Measurements from ENCODE around the gene SLC26A8. TPM values are rescaled to one million over a fixed set of nuclear protein-coding genes. Genes with fewer than 3 reads are reported as not detected.

SLC26A8 gene
- total RNA-seq, 1 donor from 2014 or later, result not detected

DNA sequence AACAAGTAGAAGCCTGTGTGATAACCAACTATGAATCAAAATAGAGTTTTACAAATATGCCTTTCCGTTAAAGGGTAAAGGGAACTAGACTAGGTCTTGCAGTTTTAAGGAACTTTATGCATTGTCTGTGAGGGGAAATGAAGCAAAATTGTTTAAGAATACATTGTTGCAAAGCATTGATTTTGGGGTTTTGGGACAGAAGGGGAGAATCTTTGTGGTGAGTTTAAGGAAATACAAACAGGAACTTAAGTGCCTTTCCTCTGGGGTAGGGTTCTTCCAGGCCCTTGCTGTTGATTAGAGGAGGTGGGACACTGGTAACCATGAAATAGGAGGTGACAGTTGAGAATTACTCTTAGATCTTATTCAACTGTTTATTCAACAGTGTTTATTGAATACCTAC, 7.8 kb upstream of the SLC26A8 start:
- Histone ChIP-seq H3K27me3 (ENCODE audit: insufficient read depth, low read length) (no peaks in the 10 kb centered on the region), H3K9ac (ENCODE audit: low read length) (no peak overlapping the region), H3K36me3 (ENCODE audit: insufficient read depth, low read length) (no peaks in the 10 kb centered on the region), H3K9me3 (ENCODE audit: insufficient read depth, low read depth, low read length) (no peaks in the 10 kb centered on the region), H3K79me2 (ENCODE audit: insufficient read depth, low read length) (peaks cover 95% of the 10 kb centered on the region), H2AFZ (ENCODE audit: low read depth, low read length) (no peak overlapping the region), H3K4me1 (ENCODE audit: insufficient read depth, low read length) (peaks cover 2% of the 10 kb centered on the region), H3K27ac (ENCODE audit: low read depth, low read length) (no peak overlapping the region), H3K4me3 (ENCODE audit: insufficient read depth, low read depth, low read length) (no peak overlapping the region), H4K20me1 (ENCODE audit: insufficient read depth, low read length) (peaks cover 77% of the 10 kb centered on the region), H3K4me2 (ENCODE audit: low read length) (no peak overlapping the region)
- no peak for FAIRE-seq
- TF ChIP-seq EZH2 (IDR thresholded peaks at IDR 0.05; ENCODE audit: insufficient read depth, low read length), result no peak
- TF ChIP-seq, protein P1, sequence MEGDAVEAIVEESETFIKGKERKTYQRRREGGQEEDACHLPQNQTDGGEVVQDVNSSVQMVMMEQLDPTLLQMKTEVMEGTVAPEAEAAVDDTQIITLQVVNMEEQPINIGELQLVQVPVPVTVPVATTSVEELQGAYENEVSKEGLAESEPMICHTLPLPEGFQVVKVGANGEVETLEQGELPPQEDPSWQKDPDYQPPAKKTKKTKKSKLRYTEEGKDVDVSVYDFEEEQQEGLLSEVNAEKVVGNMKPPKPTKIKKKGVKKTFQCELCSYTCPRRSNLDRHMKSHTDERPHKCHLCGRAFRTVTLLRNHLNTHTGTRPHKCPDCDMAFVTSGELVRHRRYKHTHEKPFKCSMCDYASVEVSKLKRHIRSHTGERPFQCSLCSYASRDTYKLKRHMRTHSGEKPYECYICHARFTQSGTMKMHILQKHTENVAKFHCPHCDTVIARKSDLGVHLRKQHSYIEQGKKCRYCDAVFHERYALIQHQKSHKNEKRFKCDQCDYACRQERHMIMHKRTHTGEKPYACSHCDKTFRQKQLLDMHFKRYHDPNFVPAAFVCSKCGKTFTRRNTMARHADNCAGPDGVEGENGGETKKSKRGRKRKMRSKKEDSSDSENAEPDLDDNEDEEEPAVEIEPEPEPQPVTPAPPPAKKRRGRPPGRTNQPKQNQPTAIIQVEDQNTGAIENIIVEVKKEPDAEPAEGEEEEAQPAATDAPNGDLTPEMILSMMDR (IDR thresholded peaks at IDR 0.05; ENCODE audit: insufficient read depth, low read depth, low read length), result no peak
- peaks cover 2% of the 10 kb centered on the region for H3K36me3 Mint-ChIP-seq (ENCODE audit: low read depth, unreplicated experiment)
- DNase-seq (ENCODE audit: low read depth), result no peak
- no peak overlapping the region for H3K27ac Mint-ChIP-seq (ENCODE audit: unreplicated experiment)
- H3K4me3 Mint-ChIP-seq (ENCODE audit: unreplicated experiment), result peak overlapping the region; percentile 37
- no peaks in the 10 kb centered on the region for H3K9me3 Mint-ChIP-seq (ENCODE audit: unreplicated experiment)
- H3K4me1 Mint-ChIP-seq (ENCODE audit: low read depth, unreplicated experiment), result peaks cover 26% of the 10 kb centered on the region
- H3K27me3 Mint-ChIP-seq (ENCODE audit: low read depth, unreplicated experiment), result no peaks in the 10 kb centered on the region

DNA sequence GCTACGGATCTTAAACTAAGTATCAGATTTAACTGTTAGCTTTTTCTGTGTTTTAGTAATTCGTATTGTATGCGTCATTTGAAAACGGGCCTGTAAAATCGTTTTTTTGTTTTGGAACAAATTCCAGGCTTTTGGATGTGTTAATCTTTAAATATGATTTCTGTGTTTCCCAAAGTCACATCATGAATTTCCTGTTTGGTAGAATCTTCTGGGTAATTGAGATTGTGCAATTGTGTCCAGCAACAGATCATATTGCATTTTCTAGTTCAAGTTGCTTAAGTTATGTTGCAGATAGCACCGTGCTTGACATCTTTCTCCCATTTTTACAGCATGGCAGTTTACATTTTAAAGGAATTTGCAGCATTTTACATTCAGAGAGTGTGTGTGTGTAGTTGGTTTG, 5.0 kb upstream of the SLC26A8 start:
- Histone ChIP-seq H3K27ac (ENCODE audit: low read depth, low read length) (peak overlapping the region; percentile 73), H3K79me2 (ENCODE audit: insufficient read depth, low read length) (peaks cover 68% of the 10 kb centered on the region)
- peak overlapping the region; percentile 1 for H3K27ac Mint-ChIP-seq (ENCODE audit: unreplicated experiment)

DNA sequence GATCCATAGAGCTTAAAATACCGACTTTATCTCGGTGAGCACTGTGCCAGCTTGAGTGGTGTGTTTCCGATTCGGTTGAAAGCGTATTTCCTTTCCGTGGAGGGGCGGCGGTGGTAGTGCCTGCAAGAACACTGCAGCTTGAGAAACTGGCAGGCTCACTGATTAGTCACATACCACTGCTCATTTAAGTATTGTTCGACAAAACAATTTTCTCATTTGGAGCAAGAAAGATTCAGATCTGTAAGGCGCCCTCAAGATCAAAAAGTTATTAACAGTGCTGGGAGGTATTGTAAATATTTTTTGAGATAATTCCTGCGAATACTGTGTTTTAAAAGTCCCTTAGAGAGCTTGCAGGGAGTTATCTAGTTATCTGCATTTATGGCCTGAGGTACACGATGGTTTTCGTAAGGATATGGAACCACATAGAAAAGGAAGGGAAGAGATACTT, 4.5 kb upstream of the SLC26A8 start:
- Histone ChIP-seq H3K9ac (ENCODE audit: low read length) (peak overlapping the region; percentile 90), H3K27me3 (ENCODE audit: insufficient read depth, low read length) (no peaks in the 10 kb centered on the region), H3K4me2 (ENCODE audit: low read length) (peak overlapping the region; percentile 95), H2AFZ (ENCODE audit: low read depth, low read length) (peak overlapping the region; percentile 91), H4K20me1 (ENCODE audit: insufficient read depth, low read length) (peaks cover 45% of the 10 kb centered on the region), H3K9me3 (ENCODE audit: insufficient read depth, low read depth, low read length) (no peaks in the 10 kb centered on the region), H3K4me3 (ENCODE audit: insufficient read depth, low read depth, low read length) (peak overlapping the region; percentile 85), H3K27ac (ENCODE audit: low read depth, low read length) (peak overlapping the region; percentile 73), H3K79me2 (ENCODE audit: insufficient read depth, low read length) (peaks cover 63% of the 10 kb centered on the region), H3K36me3 (ENCODE audit: insufficient read depth, low read length) (no peaks in the 10 kb centered on the region), H3K4me1 (ENCODE audit: insufficient read depth, low read length) (peaks cover 4% of the 10 kb centered on the region)
- Mint-ChIP-seq H3K36me3 (ENCODE audit: low read depth, unreplicated experiment) (peaks cover 2% of the 10 kb centered on the region), H3K4me1 (ENCODE audit: low read depth, unreplicated experiment) (peaks cover 36% of the 10 kb centered on the region), H3K27me3 (ENCODE audit: low read depth, unreplicated experiment) (peaks cover 7% of the 10 kb centered on the region), H3K4me3 (ENCODE audit: unreplicated experiment) (peak overlapping the region; percentile 97), H3K27ac (ENCODE audit: unreplicated experiment) (peak overlapping the region; percentile 84), H3K9me3 (ENCODE audit: unreplicated experiment) (peaks cover 4% of the 10 kb centered on the region)
- TF ChIP-seq, protein P1 (IDR thresholded peaks at IDR 0.05; ENCODE audit: insufficient read depth, low read depth, low read length), result no peak
- TF ChIP-seq EZH2 (IDR thresholded peaks at IDR 0.05; ENCODE audit: insufficient read depth, low read length), result no peak
- peak; percentile 80 for DNase-seq (ENCODE audit: low read depth)
- peak; percentile 20 for FAIRE-seq

More for the DNA sequence above, 5.0 kb upstream of the SLC26A8 start:
- Mint-ChIP-seq H3K9me3 (ENCODE audit: unreplicated experiment) (peaks cover 4% of the 10 kb centered on the region), H3K27me3 (ENCODE audit: low read depth, unreplicated experiment) (peaks cover 4% of the 10 kb centered on the region), H3K36me3 (ENCODE audit: low read depth, unreplicated experiment) (peaks cover 2% of the 10 kb centered on the region), H3K4me3 (ENCODE audit: unreplicated experiment) (peak overlapping the region; percentile 97), H3K4me1 (ENCODE audit: low read depth, unreplicated experiment) (peaks cover 40% of the 10 kb centered on the region)
- Histone ChIP-seq H3K9me3 (ENCODE audit: insufficient read depth, low read depth, low read length) (no peaks in the 10 kb centered on the region), H3K36me3 (ENCODE audit: insufficient read depth, low read length) (no peaks in the 10 kb centered on the region), H3K4me3 (ENCODE audit: insufficient read depth, low read depth, low read length) (peak overlapping the region; percentile 85), H3K4me2 (ENCODE audit: low read length) (peak overlapping the region; percentile 95), H3K9ac (ENCODE audit: low read length) (peak overlapping the region; percentile 90), H3K27me3 (ENCODE audit: insufficient read depth, low read length) (no peaks in the 10 kb centered on the region), H4K20me1 (ENCODE audit: insufficient read depth, low read length) (peaks cover 51% of the 10 kb centered on the region), H2AFZ (ENCODE audit: low read depth, low read length) (no peak overlapping the region), H3K4me1 (ENCODE audit: insufficient read depth, low read length) (peaks cover 4% of the 10 kb centered on the region)
- FAIRE-seq (no peak), DNase-seq (ENCODE audit: low read depth) (peak; percentile 51)
- no peak for TF ChIP-seq EZH2 (IDR thresholded peaks at IDR 0.05; ENCODE audit: insufficient read depth, low read length)
- TF ChIP-seq, protein P1 (IDR thresholded peaks at IDR 0.05; ENCODE audit: insufficient read depth, low read depth, low read length), result no peak
